Measurements from ENCODE around the gene ZNF385D. TPM values are rescaled to one million over a fixed set of nuclear protein-coding genes. Genes with fewer than 3 reads are reported as not detected.

Gene ZNF385D
- total RNA-seq, 1 experiment from 2014 or later = 13.0 TPM

DNA sequence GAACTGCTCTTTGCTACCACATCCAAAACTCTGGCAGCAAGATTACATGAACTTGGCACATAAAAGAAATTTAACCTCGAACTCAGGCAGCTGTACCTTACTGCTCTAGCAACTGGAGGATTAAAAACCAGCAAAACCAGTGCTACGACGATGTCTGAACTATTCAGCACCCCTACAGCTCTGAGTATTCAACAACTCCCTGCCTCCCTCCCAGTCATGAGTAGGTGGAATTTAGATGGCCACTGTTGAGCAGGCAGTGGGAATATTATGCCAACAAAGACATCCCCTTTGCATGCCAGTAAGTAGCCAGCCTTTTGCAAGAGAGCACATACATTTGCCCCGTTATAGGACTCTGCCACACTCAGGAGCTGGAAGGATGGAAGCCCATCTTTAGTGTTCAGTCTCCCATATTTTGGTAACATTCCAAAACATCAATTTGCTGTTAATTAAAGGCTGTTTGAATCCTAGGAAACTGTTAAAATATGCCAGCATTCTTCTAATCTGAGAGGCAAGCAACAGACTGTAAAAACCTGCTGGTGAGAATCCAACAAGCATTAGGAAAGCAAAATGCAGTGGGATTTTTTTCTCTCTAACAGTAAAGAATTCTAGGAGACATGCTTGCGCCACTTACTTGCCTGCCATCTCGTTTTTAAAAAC is 85.4 kb downstream of the ZNF385D start:
- TF ChIP-seq POLR2AphosphoS5 (IDR thresholded peaks at IDR 0.05; ENCODE audit: low read depth, low read length) (no peak), SIN3A (IDR thresholded peaks at IDR 0.05; ENCODE audit: borderline replicate concordance, insufficient read depth, low read depth, low read length) (no peak), TCF7L2 (IDR thresholded peaks at IDR 0.05; ENCODE audit: low read depth, low read length) (no peak)
- TF ChIP-seq, protein P1, sequence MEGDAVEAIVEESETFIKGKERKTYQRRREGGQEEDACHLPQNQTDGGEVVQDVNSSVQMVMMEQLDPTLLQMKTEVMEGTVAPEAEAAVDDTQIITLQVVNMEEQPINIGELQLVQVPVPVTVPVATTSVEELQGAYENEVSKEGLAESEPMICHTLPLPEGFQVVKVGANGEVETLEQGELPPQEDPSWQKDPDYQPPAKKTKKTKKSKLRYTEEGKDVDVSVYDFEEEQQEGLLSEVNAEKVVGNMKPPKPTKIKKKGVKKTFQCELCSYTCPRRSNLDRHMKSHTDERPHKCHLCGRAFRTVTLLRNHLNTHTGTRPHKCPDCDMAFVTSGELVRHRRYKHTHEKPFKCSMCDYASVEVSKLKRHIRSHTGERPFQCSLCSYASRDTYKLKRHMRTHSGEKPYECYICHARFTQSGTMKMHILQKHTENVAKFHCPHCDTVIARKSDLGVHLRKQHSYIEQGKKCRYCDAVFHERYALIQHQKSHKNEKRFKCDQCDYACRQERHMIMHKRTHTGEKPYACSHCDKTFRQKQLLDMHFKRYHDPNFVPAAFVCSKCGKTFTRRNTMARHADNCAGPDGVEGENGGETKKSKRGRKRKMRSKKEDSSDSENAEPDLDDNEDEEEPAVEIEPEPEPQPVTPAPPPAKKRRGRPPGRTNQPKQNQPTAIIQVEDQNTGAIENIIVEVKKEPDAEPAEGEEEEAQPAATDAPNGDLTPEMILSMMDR (IDR thresholded peaks at IDR 0.05) = no peak
- TF ChIP-seq, protein P2, sequence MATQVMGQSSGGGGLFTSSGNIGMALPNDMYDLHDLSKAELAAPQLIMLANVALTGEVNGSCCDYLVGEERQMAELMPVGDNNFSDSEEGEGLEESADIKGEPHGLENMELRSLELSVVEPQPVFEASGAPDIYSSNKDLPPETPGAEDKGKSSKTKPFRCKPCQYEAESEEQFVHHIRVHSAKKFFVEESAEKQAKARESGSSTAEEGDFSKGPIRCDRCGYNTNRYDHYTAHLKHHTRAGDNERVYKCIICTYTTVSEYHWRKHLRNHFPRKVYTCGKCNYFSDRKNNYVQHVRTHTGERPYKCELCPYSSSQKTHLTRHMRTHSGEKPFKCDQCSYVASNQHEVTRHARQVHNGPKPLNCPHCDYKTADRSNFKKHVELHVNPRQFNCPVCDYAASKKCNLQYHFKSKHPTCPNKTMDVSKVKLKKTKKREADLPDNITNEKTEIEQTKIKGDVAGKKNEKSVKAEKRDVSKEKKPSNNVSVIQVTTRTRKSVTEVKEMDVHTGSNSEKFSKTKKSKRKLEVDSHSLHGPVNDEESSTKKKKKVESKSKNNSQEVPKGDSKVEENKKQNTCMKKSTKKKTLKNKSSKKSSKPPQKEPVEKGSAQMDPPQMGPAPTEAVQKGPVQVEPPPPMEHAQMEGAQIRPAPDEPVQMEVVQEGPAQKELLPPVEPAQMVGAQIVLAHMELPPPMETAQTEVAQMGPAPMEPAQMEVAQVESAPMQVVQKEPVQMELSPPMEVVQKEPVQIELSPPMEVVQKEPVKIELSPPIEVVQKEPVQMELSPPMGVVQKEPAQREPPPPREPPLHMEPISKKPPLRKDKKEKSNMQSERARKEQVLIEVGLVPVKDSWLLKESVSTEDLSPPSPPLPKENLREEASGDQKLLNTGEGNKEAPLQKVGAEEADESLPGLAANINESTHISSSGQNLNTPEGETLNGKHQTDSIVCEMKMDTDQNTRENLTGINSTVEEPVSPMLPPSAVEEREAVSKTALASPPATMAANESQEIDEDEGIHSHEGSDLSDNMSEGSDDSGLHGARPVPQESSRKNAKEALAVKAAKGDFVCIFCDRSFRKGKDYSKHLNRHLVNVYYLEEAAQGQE (IDR thresholded peaks at IDR 0.05; ENCODE audit: insufficient read depth in 1 of 2, low read depth in 2 of 2, low read length in 1 of 2) = no peak
- intact Hi-C loops (cut with micrococcal nuclease; ENCODE audit: unreplicated experiment) (no loop called here), in situ Hi-C loops (cut with HindIII; ENCODE audit: low pct_unique_long_range_greater_than_20kb, low sequenced_read_pairs) (no loop called here)
- Histone ChIP-seq H3K36me3 (ENCODE audit: control insufficient read depth, insufficient read depth, low read length) (no peaks in the 10 kb centered on the region), H3K27me3 (ENCODE audit: control insufficient read depth, insufficient read depth, low read length) (no peaks in the 10 kb centered on the region), H3K27ac (ENCODE audit: low read length) (no peak overlapping the region), H3K9me3 (ENCODE audit: control insufficient read depth, insufficient read depth, low read depth, low read length) (no peaks in the 10 kb centered on the region), H3K4me1 (ENCODE audit: control insufficient read depth, insufficient read depth, low read length) (no peaks in the 10 kb centered on the region; the same call in 1 of the 2 replicates), H3K4me3 (ENCODE audit: low read depth in 2 of 2, low read length in 2 of 2) (no peak overlapping the region)
- no TSS peak for BruUV-seq (replicated peaks)
- ChIA-PET CTCF (no interaction called here), POLR2A (no interaction called here)
- DNase-seq (ENCODE audit: low read depth, low spot score) = no peak
- ATAC-seq = no peak

DNA sequence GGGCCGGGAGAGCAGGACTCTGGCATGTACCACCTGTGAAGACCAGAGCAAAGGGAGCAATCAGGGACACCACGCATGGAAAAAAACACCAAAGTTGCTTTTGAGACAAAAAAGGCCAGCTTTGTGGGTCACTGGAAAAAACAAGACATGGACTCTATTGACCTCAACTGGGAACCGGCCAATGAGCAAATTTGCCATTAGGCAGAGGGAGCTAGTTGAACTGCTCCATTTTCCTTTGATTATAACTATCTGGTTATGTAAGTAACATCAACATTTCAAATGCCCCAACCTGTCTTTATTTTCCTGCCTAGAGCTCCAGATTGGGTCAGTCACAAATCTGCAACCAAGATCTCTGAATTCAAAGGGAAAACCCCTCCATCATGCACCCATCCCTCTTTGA is 86.0 kb downstream of the ZNF385D start:
- intact Hi-C loops (cut with micrococcal nuclease; ENCODE audit: unreplicated experiment) (no loop called here), in situ Hi-C loops (cut with HindIII; ENCODE audit: low pct_unique_long_range_greater_than_20kb, low sequenced_read_pairs) (no loop called here)
- POLR2A ChIA-PET = interaction anchor here (0.6 kb wide), 1 partner anchor 14 kb away, joined by 5 read pairs; no protein-coding TSS in a partner anchor
- H3K4me3 ChIP-seq (ENCODE audit: low read depth in 2 of 2, low read length in 2 of 2) = no peak overlapping the region
- no peak for TF ChIP-seq SIN3A (IDR thresholded peaks at IDR 0.05; ENCODE audit: borderline replicate concordance, insufficient read depth, low read depth, low read length)
- TF ChIP-seq POLR2AphosphoS5 (IDR thresholded peaks at IDR 0.05; ENCODE audit: low read depth, low read length) = no peak
- TF ChIP-seq, protein P1 (IDR thresholded peaks at IDR 0.05) = no peak
- no peak for TF ChIP-seq TCF7L2 (IDR thresholded peaks at IDR 0.05; ENCODE audit: low read depth, low read length)
- TF ChIP-seq, protein P2 (IDR thresholded peaks at IDR 0.05; ENCODE audit: insufficient read depth in 1 of 2, low read depth in 2 of 2, low read length in 1 of 2) = no peak
- CTCF ChIA-PET = no interaction called here
- H3K9me3 ChIP-seq (ENCODE audit: control insufficient read depth, insufficient read depth, low read depth, low read length) = no peaks in the 10 kb centered on the region
- no peaks in the 10 kb centered on the region; the same call in 1 of the 2 replicates for H3K4me1 ChIP-seq (ENCODE audit: control insufficient read depth, insufficient read depth, low read length)
- no peak overlapping the region for H3K27ac ChIP-seq (ENCODE audit: low read length)
- DNase-seq (ENCODE audit: low read depth, low spot score) = no peak
- H3K36me3 ChIP-seq (ENCODE audit: control insufficient read depth, insufficient read depth, low read length) = no peaks in the 10 kb centered on the region
- H3K27me3 ChIP-seq (ENCODE audit: control insufficient read depth, insufficient read depth, low read length) = no peaks in the 10 kb centered on the region
- no TSS peak for BruUV-seq (replicated peaks)
- no peak for ATAC-seq
